ENCODE measurements around the gene MEIS1. TPM values are rescaled to one million over a fixed set of nuclear protein-coding genes. Genes with fewer than 3 reads are reported as not detected.
A peak's percentile ranks its signal among the peaks of the same experiment; 100 is the strongest.

The MEIS1 gene
- total and polyA plus RNA-seq, 12 donors, result 24.8 to 63.8 (median 38.6) TPM

GRCh38 chr2:66445925-66446871 is 11.3 kb downstream of the MEIS1 start:
- Histone ChIP-seq H3K4me1 (peaks cover 0 to 41% (median 15%) of the 10 kb centered on the region in 9 donors), H3K4me3 (peak overlapping the region; percentile 27 to 83 (median 40)), H3K36me3 (peaks cover 0 to 26% (median 0%) of the 10 kb centered on the region in 9 donors), H3K27me3 (peaks cover 0 to 58% (median 0%) of the 10 kb centered on the region in 7 donors), H3K27ac (peak overlapping the region; percentile 62 to 95 (median 86)), H3K9me3 (no peaks in the 10 kb centered on the region)
- ATAC-seq (peak; percentile 71 to 83 (median 80)), DNase-seq (peak; percentile 41 to 66)
- intact Hi-C loops (cut with DNase I), result loop anchor here in 3 of 10 donors (5.0 to 10.0 kb wide), 3 partner anchors 36 to 879 kb away; no protein-coding TSS in a partner anchor
- peak in 6 of 9 donors; percentile 15 to 49 (median 38) for TF ChIP-seq CTCF (IDR thresholded peaks at IDR 0.05)
- 18 to 27% methylated on average over 66 of the region's 66 CpGs for WGBS, 2 donors

GRCh38 chr2:66446941-66447340 is 12.0 kb downstream of the MEIS1 start:
- no peak for DNase-seq
- H3K4me1 ChIP-seq, result peaks cover 0 to 33% (median 13%) of the 10 kb centered on the region in 9 donors
- H3K27ac ChIP-seq, result peak overlapping the region; percentile 62 to 95 (median 86)
- no peaks in the 10 kb centered on the region for H3K9me3 ChIP-seq
- intact Hi-C loops (cut with DNase I), result loop anchor here in 3 of 10 donors (5.0 to 10.0 kb wide), 3 partner anchors 35 to 878 kb away; no protein-coding TSS in a partner anchor
- 81 to 84% methylated on average over 8 of the region's 8 CpGs for WGBS, 2 donors
- peaks cover 0 to 51% (median 0%) of the 10 kb centered on the region in 7 donors for H3K27me3 ChIP-seq
- H3K36me3 ChIP-seq, result peaks cover 0 to 31% (median 0%) of the 10 kb centered on the region in 9 donors
- no peak for ATAC-seq
- TF ChIP-seq CTCF (IDR thresholded peaks at IDR 0.05), result no peak
- H3K4me3 ChIP-seq, result peak overlapping the region in 9 of 10 donors; percentile 27 to 83 (median 41)

GRCh38 chr2:66447677-66448076 is 12.8 kb downstream of the MEIS1 start:
- no peak for TF ChIP-seq CTCF (IDR thresholded peaks at IDR 0.05)
- H3K27ac ChIP-seq, result no peak overlapping the region
- intact Hi-C loops (cut with DNase I), result loop anchor here in 3 of 10 donors (5.0 to 10.0 kb wide), 3 partner anchors 35 to 877 kb away; no protein-coding TSS in a partner anchor
- ATAC-seq (no peak), DNase-seq (no peak)
- H3K9me3 ChIP-seq, result no peaks in the 10 kb centered on the region
- WGBS, 2 donors, result 82 to 85% methylated on average over 2 of the region's 2 CpGs
- peaks cover 0 to 44% (median 0%) of the 10 kb centered on the region in 7 donors for H3K27me3 ChIP-seq
- H3K4me1 ChIP-seq, result peaks cover 0 to 26% (median 11%) of the 10 kb centered on the region in 9 donors
- H3K4me3 ChIP-seq, result no peak overlapping the region
- peaks cover 0 to 23% (median 0%) of the 10 kb centered on the region in 9 donors for H3K36me3 ChIP-seq
